LNCAP (cell line): Measurements from ENCODE around the gene CIB2.

Source experiments
- TF ChIP-seq, protein P1 (sequence below): fragments of 450-650 bp; IDR thresholded peaks from 2 replicates; pipeline ENCODE4 v1.5.1; 2017; ENCODE audit warnings: mild to moderate bottlenecking

Gene CIB2

DNA sequence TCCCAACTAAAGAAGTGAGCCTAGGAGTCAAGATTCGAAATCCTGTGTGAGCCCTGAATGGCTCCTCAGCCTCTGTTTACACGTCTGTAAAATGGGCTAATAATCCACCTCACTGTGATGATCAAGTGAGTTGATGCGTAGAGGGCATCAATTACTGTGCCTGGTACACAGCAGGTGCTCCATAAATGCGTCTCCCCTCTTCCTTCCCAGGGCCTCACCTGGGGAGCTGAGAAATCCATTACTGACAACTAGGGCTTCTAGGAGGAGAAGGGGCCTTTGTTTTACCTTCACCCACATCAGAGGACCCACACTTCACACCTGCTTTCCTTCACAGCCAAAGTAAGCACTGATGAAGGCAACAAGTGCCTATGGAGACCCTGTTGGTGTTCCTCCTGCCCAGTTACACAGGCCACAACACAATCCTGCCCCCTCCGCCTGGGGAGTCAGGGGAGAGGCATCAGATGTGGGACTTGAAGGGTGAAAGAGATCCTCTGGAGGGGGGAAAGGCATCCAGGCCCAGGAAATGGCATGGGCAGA, 1.4 kb downstream of the CIB2 start:
- TF ChIP-seq, protein P1, sequence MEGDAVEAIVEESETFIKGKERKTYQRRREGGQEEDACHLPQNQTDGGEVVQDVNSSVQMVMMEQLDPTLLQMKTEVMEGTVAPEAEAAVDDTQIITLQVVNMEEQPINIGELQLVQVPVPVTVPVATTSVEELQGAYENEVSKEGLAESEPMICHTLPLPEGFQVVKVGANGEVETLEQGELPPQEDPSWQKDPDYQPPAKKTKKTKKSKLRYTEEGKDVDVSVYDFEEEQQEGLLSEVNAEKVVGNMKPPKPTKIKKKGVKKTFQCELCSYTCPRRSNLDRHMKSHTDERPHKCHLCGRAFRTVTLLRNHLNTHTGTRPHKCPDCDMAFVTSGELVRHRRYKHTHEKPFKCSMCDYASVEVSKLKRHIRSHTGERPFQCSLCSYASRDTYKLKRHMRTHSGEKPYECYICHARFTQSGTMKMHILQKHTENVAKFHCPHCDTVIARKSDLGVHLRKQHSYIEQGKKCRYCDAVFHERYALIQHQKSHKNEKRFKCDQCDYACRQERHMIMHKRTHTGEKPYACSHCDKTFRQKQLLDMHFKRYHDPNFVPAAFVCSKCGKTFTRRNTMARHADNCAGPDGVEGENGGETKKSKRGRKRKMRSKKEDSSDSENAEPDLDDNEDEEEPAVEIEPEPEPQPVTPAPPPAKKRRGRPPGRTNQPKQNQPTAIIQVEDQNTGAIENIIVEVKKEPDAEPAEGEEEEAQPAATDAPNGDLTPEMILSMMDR = no peak

- TF ChIP-seq, protein P1 = no peak
These were observed 2.0 kb downstream of the CIB2 start for GRCh38 chr15:78129077-78129750.

GRCh38 chr15:78127882-78128281, 3.4 kb downstream of the CIB2 start:
- TF ChIP-seq, protein P1 = no peak

DNA sequence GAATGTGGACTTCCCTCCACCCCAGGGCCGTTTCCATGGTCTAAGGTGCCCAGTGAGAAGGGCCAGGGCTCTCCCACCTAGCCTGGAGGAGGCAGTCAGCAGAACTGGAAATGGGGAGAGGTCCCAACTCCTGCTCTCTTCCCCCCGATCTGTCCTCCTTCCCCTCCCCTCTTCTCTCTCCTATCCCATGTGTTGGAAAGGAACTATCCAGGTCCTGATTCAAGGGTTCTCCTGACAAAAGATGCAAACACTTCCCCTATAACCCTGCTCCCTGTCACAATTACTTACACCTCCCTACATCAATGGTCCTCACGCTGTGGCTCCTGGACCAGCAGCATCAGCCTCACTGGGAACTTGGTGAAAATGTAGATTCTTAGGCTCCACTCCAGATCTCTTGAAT, 6.0 kb downstream of the CIB2 start:
- TF ChIP-seq, protein P1 = no peak

GRCh38 chr15:78120523-78120922, 10.7 kb downstream of the CIB2 start:
- TF ChIP-seq, protein P1 = no peak

- TF ChIP-seq, protein P1 = no peak
These were observed 18.7 kb downstream of the CIB2 start for GRCh38 chr15:78112551-78112950.

GRCh38 chr15:78111788-78112187, 19.5 kb downstream of the CIB2 start:
- TF ChIP-seq, protein P1 = no peak
